Suppressor macrophage treated with lipopolysaccharide for 1 hour (primary cell): Measurements from ENCODE around the gene KLHL21.
"Not testable (repeated sequence)": the region's sequence is repeated elsewhere in the genome, so short reads cannot be mapped to it uniquely, and the experiment has no call there.

Experiments used
- DNase-seq, 3 donors: peaks; one replicate each; pipeline ENCODE4 v3.0.0-alpha.2; 2020 to 2022

KLHL21 gene

GRCh38 chr1:6602669-6603237 is at the start of gene KLHL21:
KLHL21 (minus strand) TSS chr1:6602869; CDS start chr1:6602817, 52 bp downstream.
- DNase-seq, result peak; percentile 94 to 98 (median 97)

GRCh38 chr1:6651909-6652308 is 49.2 kb upstream of the KLHL21 start:
- no peak for DNase-seq

GRCh38 chr1:6648556-6648955 is 45.9 kb upstream of the KLHL21 start:
- no peak for DNase-seq

- peak; percentile 54 to 74 (median 63) for DNase-seq
Measured at GRCh38 chr1:6646499-6647148, 44.0 kb upstream of the KLHL21 start.

- no peak for DNase-seq
Measured at GRCh38 chr1:6645018-6645417, 42.3 kb upstream of the KLHL21 start.

- DNase-seq, result not testable (repeated sequence)
Measured at GRCh38 chr1:6640867-6641266, 38.2 kb upstream of the KLHL21 start.

- no peak for DNase-seq
Measured at GRCh38 chr1:6638226-6638625, 35.6 kb upstream of the KLHL21 start.

GRCh38 chr1:6637770-6638169 is 35.1 kb upstream of the KLHL21 start:
- DNase-seq, result no peak

GRCh38 chr1:6636778-6637177 is 34.1 kb upstream of the KLHL21 start:
- not testable (repeated sequence) for DNase-seq

GRCh38 chr1:6635910-6636760 is 33.5 kb upstream of the KLHL21 start:
- no peak for DNase-seq

- DNase-seq, result no peak
Measured at GRCh38 chr1:6635161-6635909, 32.7 kb upstream of the KLHL21 start.

GRCh38 chr1:6634371-6635052 is 31.8 kb upstream of the KLHL21 start:
- peak; percentile 39 to 65 (median 52) for DNase-seq

GRCh38 chr1:6632588-6633514 is 30.2 kb upstream of the KLHL21 start:
- no peak for DNase-seq

GRCh38 chr1:6631058-6631457 is 28.4 kb upstream of the KLHL21 start:
- no peak for DNase-seq

GRCh38 chr1:6630027-6630426 is 27.4 kb upstream of the KLHL21 start:
- no peak for DNase-seq

- DNase-seq, result no peak
Measured at GRCh38 chr1:6628971-6629479, 26.4 kb upstream of the KLHL21 start.

- no peak for DNase-seq
Measured at GRCh38 chr1:6627841-6628545, 25.3 kb upstream of the KLHL21 start.

GRCh38 chr1:6627031-6627430 is 24.4 kb upstream of the KLHL21 start:
- no peak for DNase-seq

- DNase-seq, result peak; percentile 55 to 68 (median 58)
Measured at GRCh38 chr1:6625584-6626149, 23.0 kb upstream of the KLHL21 start.
